ENCODE measurements around the gene KAT6B.

- TF ChIP-seq CHD7 (IDR thresholded peaks at IDR 0.05; ENCODE audit: insufficient replicate concordance, low read length) (no peak), ATF2 (IDR thresholded peaks at IDR 0.05; ENCODE audit: low read length) (no peak), JUN (IDR thresholded peaks at IDR 0.05; ENCODE audit: low read depth, low read length) (no peak), RAD21 (IDR thresholded peaks at IDR 0.05 in 1 of 2, conservative IDR thresholded peaks at IDR 0.05 in 1 of 2; ENCODE audit: low read depth in 2 of 2, low read length in 2 of 2) (no peak), CTCF (IDR thresholded peaks at IDR 0.05; ENCODE audit: control extremely low read depth in 1 of 3, insufficient read depth in 1 of 3, low read depth in 1 of 3, low read length in 3 of 3) (no peak), POLR2AphosphoS5 (IDR thresholded peaks at IDR 0.05; ENCODE audit: low read depth, low read length) (no peak), CEBPB (IDR thresholded peaks at IDR 0.05; ENCODE audit: low read depth, low read length) (no peak), USF2 (IDR thresholded peaks at IDR 0.05; ENCODE audit: low read length) (no peak), POLR2A (IDR thresholded peaks at IDR 0.05; ENCODE audit: control extremely low read depth in 1 of 2, low read depth in 2 of 2, low read length in 2 of 2) (no peak), EZH2 (IDR thresholded peaks at IDR 0.05; ENCODE audit: low read depth, low read length, severe bottlenecking) (no peak), SP1 (IDR thresholded peaks at IDR 0.05; ENCODE audit: low read depth, low read length) (no peak), ZNF274 (IDR thresholded peaks at IDR 0.05; ENCODE audit: borderline replicate concordance, extremely low read depth, low read length) (no peak), SIX5 (IDR thresholded peaks at IDR 0.05; ENCODE audit: low read depth, low read length) (no peak), JUND (IDR thresholded peaks at IDR 0.05; ENCODE audit: low read length) (no peak)
These were observed 33.7 kb upstream of the KAT6B start for GRCh38 chr10:74792726-74793125.

All from H1 (cell line).